ENCODE data around the gene CIBAR2.

The CIBAR2 gene

GRCh38 chr16:85081765-85082164 is 30.5 kb downstream of the CIBAR2 start:
- ChIA-PET CTCF (interaction anchor here (1.4 kb wide), 1 partner anchor 25 kb away, joined by 6 read pairs; no protein-coding TSS in a partner anchor), POLR2A (no interaction called here)
- peaks cover 0 to 12% of the 10 kb centered on the region in 2 experiments; a peak in 1 of 3 replicates for H3K36me3 ChIP-seq (ENCODE audit: control insufficient read depth in 2 of 2, insufficient read depth in 1 of 2, low read length in 2 of 2)
- no peak overlapping the region for H3K4me3 ChIP-seq (ENCODE audit: low read depth, low read length)
- H3K9me3 ChIP-seq (ENCODE audit: control insufficient read depth, insufficient read depth, low read depth, low read length) = no peaks in the 10 kb centered on the region
- TF ChIP-seq ZNF202 (tag by site-specific recombination; IDR thresholded peaks at IDR 0.05; ENCODE audit: borderline replicate concordance) (no peak), INSM2 (tag by site-specific recombination; IDR thresholded peaks at IDR 0.05) (no peak), ZNF530 (tag by site-specific recombination; IDR thresholded peaks at IDR 0.05; ENCODE audit: low read depth) (no peak), ZXDB (tag by site-specific recombination; IDR thresholded peaks at IDR 0.05) (no peak), ZNF658 (tag by site-specific recombination; IDR thresholded peaks at IDR 0.05) (no peak), ZNF555 (tag by site-specific recombination; conservative IDR thresholded peaks at IDR 0.05) (no peak), KLF17 (tag by site-specific recombination; IDR thresholded peaks at IDR 0.05) (no peak), ZBTB20 (tag by site-specific recombination; IDR thresholded peaks at IDR 0.05) (no peak), ZNF626 (tag by site-specific recombination; IDR thresholded peaks at IDR 0.05) (no peak)
- H3K4me1 ChIP-seq (ENCODE audit: control insufficient read depth, insufficient read depth, low read length) = peaks cover under 1% of the 10 kb centered on the region; the same call in 1 of the 2 replicates
- no peak overlapping the region for H3K27ac ChIP-seq (ENCODE audit: extremely low read depth, low read depth, low read length)

GRCh38 chr16:85081038-85081437 is 31.2 kb downstream of the CIBAR2 start:
- Histone ChIP-seq H3K36me3 (ENCODE audit: control insufficient read depth in 2 of 2, insufficient read depth in 1 of 2, low read length in 2 of 2) (peaks cover 0 to 12% of the 10 kb centered on the region in 2 experiments; a peak in 1 of 3 replicates), H3K27ac (ENCODE audit: extremely low read depth, low read depth, low read length) (no peak overlapping the region), H3K9me3 (ENCODE audit: control insufficient read depth, insufficient read depth, low read depth, low read length) (no peaks in the 10 kb centered on the region), H3K4me3 (ENCODE audit: low read depth, low read length) (no peak overlapping the region), H3K4me1 (ENCODE audit: control insufficient read depth, insufficient read depth, low read length) (no peaks in the 10 kb centered on the region)
- CTCF ChIA-PET = interaction anchor here (1.4 kb wide), 1 partner anchor 25 kb away, joined by 6 read pairs; no protein-coding TSS in a partner anchor
- POLR2A ChIA-PET = no interaction called here
- TF ChIP-seq REST (tag by site-specific recombination; IDR thresholded peaks at IDR 0.05) = peak; percentile 42; the same call in 1 of the 2 replicates
- TF ChIP-seq OVOL3 (tag by site-specific recombination; IDR thresholded peaks at IDR 0.05) = no peak
- no peak for TF ChIP-seq ZFP69B (tag by site-specific recombination; IDR thresholded peaks at IDR 0.05)
- TF ChIP-seq SP7 (tag by site-specific recombination; IDR thresholded peaks at IDR 0.05) = no peak
- no peak for TF ChIP-seq KLF9 (tag by site-specific recombination; IDR thresholded peaks at IDR 0.05; ENCODE audit: low read depth)
- no peak for TF ChIP-seq ZNF768 (tag by site-specific recombination; IDR thresholded peaks at IDR 0.05)
